Right ventricle myocardium inferior (tissue), 1 donor: Measurements from ENCODE around the gene SGIP1. TPM values are rescaled to one million over a fixed set of nuclear protein-coding genes. Genes with fewer than 3 reads are reported as not detected.

Experiments used
- ATAC-seq: fragments of 200-7000 bp; cut with Tn5 transposase; one replicate; pipeline ENCODE4 v1.9.1; 2020; ENCODE audit warnings: mild to moderate bottlenecking, moderate library complexity
- DNase-seq: peaks from one replicate; pipeline ENCODE4 v3.0.0; 2021; ENCODE audit errors: missing footprints
- intact Hi-C: fragments of 100-400 bp; cut with DNase I; formaldehyde crosslinking; loops from one replicate; pipeline ENCODE4 v1.11.0; 2022
- total RNA-seq: library from RNA; stranded (reverse); fragmentation: NEBNext Ultra II Directional; extraction: Animal tissue kit (Norgen Biotek cat#: 25700); gene quantifications from one replicate; pipeline ENCODE4 v1.2.1, GENCODE V29; 2021
- donor health status: DM: no; HTN: yes; CAD: no; lungs with severe emphysema.

Gene SGIP1
- total RNA-seq, 1 donor from 2014 or later, result 3.5 TPM

GRCh38 chr1:66628926-66629325 lies 95.0 kb downstream of the SGIP1 start:
- DNase-seq, result no peak
- intact Hi-C loops, result no loop called here
- no peak for ATAC-seq

GRCh38 chr1:66633159-66633558 lies 99.2 kb downstream of the SGIP1 start:
- intact Hi-C loops, result no loop called here
- ATAC-seq (no peak), DNase-seq (no peak)

GRCh38 chr1:66637146-66637545 lies 103.2 kb downstream of the SGIP1 start:
- DNase-seq (no peak), ATAC-seq (no peak)
- intact Hi-C loops, result no loop called here

- intact Hi-C loops, result no loop called here
- ATAC-seq, result no peak
- no peak for DNase-seq
These were observed 108.0 kb downstream of the SGIP1 start for GRCh38 chr1:66641891-66642473.

GRCh38 chr1:66642992-66643391 lies 109.0 kb downstream of the SGIP1 start:
- intact Hi-C loops, result no loop called here
- ATAC-seq, result no peak
- DNase-seq, result no peak

- ATAC-seq (no peak), DNase-seq (no peak)
- intact Hi-C loops, result no loop called here
These were observed 110.4 kb downstream of the SGIP1 start for GRCh38 chr1:66644331-66644730.

- DNase-seq (no peak), ATAC-seq (no peak)
- intact Hi-C loops, result no loop called here
These were observed 115.1 kb downstream of the SGIP1 start for GRCh38 chr1:66648901-66649595.

- DNase-seq (no peak), ATAC-seq (no peak)
- intact Hi-C loops, result no loop called here
These were observed 118.6 kb downstream of the SGIP1 start for GRCh38 chr1:66652556-66652955.

GRCh38 chr1:66654643-66655042 lies 120.7 kb downstream of the SGIP1 start:
- DNase-seq (no peak), ATAC-seq (peak; percentile 83)
- intact Hi-C loops, result no loop called here

GRCh38 chr1:66671455-66671854 lies 137.5 kb downstream of the SGIP1 start:
- DNase-seq (no peak), ATAC-seq (no peak)
- intact Hi-C loops, result no loop called here

- intact Hi-C loops, result no loop called here
- DNase-seq (no peak), ATAC-seq (peak; percentile 86)
These were observed 142.8 kb downstream of the SGIP1 start for GRCh38 chr1:66676613-66677298.

GRCh38 chr1:66678146-66678545 lies 144.2 kb downstream of the SGIP1 start:
- no peak for DNase-seq
- intact Hi-C loops, result no loop called here
- no peak for ATAC-seq

GRCh38 chr1:66679140-66679539 lies 145.2 kb downstream of the SGIP1 start:
- ATAC-seq, result no peak
- DNase-seq, result no peak
- intact Hi-C loops, result no loop called here

- no peak for ATAC-seq
- no peak for DNase-seq
- intact Hi-C loops, result no loop called here
These were observed 147.7 kb downstream of the SGIP1 start for GRCh38 chr1:66681686-66682085.

- DNase-seq, result no peak
- ATAC-seq, result no peak
- intact Hi-C loops, result no loop called here
These were observed 148.2 kb downstream of the SGIP1 start for GRCh38 chr1:66682106-66682505.

GRCh38 chr1:66684353-66684752 lies 150.4 kb downstream of the SGIP1 start:
- no peak for DNase-seq
- ATAC-seq, result no peak
- intact Hi-C loops, result no loop called here

- intact Hi-C loops, result no loop called here
- no peak for ATAC-seq
- DNase-seq, result no peak
These were observed 151.3 kb downstream of the SGIP1 start for GRCh38 chr1:66685265-66685664.

- ATAC-seq, result no peak
- intact Hi-C loops, result no loop called here
- DNase-seq, result no peak
These were observed 151.7 kb downstream of the SGIP1 start for GRCh38 chr1:66685670-66686069.

- DNase-seq (no peak), ATAC-seq (no peak)
- intact Hi-C loops, result no loop called here
These were observed 152.5 kb downstream of the SGIP1 start for GRCh38 chr1:66686406-66686805.

GRCh38 chr1:66687358-66687757 lies 153.4 kb downstream of the SGIP1 start:
- intact Hi-C loops, result no loop called here
- ATAC-seq, result no peak
- DNase-seq, result no peak
